HG02852 (cell line): ENCODE results near the gene PCDHGC4.

Experiments used
- ATAC-seq: cut with Tn5 transposase; IDR thresholded peaks from one replicate; pipeline ENCODE4 v1.9.1; 2021; ENCODE audit warnings: mild to moderate bottlenecking, moderate library complexity; ENCODE audit not compliant: unreplicated experiment

Gene PCDHGC4

DNA sequence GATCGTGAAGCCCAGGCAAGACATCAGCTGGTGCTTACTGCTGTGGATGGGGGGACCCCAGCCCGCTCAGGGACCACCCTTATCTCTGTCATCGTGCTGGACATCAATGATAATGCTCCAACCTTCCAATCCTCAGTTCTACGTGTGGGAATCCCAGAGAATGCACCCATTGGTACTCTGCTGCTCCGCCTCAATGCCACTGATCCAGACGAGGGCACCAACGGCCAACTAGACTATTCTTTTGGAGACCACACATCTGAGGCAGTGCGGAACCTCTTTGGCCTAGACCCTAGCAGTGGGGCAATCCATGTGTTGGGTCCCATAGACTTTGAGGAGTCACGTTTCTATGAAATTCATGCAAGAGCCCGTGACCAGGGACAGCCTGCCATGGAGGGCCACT, 5.0 kb downstream of the PCDHGC4 start:
- no peak for ATAC-seq

DNA sequence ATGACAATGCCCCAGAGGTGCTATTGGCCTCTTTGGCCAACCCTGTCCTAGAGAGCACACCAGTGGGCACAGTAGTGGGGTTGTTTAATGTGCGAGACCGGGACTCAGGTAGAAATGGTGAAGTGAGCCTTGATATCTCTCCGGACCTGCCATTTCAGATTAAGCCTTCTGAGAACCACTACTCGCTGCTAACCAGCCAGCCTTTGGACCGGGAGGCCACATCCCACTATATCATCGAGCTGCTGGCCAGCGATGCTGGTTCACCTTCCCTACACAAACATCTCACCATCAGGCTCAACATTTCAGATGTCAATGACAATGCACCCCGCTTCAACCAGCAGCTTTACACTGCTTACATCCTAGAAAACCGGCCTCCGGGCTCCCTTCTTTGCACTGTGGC, 5.4 kb downstream of the PCDHGC4 start:
- ATAC-seq, result no peak

DNA sequence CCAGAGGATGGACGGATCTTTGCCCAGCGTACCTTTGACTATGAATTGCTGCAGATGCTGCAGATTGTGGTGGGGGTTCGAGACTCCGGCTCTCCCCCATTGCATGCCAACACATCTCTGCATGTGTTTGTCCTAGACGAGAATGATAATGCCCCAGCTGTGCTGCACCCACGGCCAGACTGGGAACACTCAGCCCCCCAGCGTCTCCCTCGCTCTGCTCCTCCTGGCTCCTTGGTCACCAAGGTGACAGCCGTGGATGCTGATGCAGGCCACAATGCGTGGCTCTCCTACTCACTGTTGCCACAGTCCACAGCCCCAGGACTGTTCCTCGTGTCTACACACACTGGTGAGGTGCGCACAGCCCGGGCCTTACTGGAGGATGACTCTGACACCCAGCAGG, 5.9 kb downstream of the PCDHGC4 start:
- ATAC-seq, result no peak

DNA sequence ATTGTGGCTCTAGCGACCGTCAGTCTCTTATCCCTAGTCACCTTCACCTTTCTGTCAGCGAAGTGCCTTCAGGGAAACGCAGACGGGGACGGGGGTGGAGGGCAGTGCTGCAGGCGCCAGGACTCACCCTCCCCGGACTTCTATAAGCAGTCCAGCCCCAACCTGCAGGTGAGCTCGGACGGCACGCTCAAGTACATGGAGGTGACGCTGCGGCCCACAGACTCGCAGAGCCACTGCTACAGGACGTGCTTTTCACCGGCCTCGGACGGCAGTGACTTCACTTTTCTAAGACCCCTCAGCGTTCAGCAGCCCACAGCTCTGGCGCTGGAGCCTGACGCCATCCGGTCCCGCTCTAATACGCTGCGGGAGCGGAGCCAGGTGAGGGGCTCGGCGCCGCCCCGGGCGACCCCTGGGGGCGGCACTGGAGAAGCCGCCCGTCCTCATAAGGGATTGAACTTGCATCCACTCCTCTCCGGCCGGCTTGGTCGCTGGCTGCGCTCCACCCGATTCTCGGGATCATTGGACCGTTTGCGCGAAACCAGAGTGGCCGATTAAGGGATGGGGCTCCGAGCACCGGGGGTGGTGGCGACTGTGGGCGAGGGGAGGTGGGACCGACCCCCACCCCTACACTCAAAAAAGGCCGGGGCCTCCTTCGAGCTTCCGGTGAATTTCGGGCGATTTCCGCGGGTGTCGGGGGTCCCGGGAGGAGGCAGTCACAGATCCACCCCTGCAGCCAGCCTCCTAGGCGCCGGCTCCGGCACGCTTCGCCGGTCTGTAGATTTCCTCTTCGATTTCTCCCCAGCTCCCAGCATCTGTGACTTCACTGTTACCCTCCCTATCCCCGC, 6.7 kb downstream of the PCDHGC4 start:
- peak; percentile 20 for ATAC-seq

DNA sequence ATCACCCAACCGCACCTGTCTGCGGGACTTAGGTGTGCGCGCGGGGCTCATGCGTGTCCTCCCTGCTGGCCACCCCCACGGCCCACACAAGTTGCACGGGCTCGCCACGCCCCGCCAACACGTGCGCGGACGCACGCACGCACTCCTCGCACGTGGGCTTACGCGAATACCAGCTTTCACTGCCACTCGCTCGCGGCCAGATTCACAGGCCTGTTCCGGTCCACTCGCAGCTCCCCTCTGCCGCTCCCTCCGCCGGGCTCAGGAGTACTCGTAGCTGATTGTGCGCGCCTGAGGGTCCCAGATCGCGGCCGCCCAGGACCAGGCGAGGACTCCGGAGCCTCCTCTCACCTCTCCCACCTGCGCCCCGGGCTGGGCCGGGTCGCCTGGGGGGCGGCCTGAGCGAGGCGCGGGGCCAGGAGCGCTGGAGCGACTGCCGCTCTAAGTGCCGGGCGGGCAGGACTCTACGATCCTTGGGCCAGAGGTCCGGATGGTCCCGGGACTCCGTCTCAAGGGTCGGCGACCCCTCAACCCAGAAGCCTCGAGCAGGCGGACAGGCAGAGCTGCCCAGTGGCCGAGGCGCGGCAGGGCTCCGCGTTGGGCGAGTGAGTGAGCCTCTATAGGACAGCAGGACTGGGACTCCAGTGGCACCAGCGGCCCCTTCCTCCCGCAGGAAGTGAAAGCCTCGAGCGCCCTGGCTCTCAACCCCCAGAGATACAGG, 7.5 kb downstream of the PCDHGC4 start:
- peak; percentile 48 for ATAC-seq

DNA sequence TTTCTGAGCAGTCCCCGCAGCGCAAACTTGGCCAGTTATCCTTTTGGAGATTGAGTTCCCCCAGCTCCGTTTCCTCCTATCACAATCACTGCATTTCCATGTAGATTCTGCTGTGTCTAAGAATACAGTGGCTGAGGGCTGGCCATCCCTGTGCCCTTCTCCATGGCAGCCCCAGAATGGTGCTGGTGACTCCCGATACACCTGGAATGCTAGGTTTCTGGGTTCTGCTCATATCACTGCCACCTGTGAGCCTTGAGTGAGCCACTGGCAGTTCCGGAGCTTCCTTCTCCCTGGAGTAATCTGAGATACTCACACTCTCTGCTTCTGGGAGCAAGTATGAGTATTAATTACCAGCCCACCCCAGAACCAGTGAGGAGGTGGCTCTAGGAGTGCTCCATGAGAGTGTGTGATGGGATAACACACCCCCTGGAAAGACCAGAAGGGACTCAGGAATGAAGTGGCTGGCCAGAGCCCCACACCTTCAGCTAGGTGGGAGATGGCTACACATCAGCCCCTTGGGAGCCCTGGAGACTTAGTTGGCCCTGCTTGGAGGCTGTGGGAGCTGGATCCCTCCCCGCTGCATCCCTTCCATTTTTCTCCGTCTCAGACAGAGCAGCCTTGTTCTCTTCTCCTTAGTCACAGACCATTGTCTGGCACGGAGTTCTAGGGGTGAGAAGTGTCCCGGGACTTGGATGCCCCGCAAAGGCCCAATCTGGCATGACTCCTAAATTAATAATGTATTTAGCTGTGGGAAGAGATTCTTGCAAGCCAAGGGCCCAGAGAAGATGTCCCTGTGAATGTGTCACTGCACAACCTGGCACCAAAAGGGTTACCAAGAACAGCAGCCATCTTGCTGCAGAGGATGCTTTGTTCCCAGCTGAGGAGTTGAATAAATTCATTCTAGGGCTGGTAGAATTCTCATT, 8.9 kb downstream of the PCDHGC4 start:
- ATAC-seq, result no peak

DNA sequence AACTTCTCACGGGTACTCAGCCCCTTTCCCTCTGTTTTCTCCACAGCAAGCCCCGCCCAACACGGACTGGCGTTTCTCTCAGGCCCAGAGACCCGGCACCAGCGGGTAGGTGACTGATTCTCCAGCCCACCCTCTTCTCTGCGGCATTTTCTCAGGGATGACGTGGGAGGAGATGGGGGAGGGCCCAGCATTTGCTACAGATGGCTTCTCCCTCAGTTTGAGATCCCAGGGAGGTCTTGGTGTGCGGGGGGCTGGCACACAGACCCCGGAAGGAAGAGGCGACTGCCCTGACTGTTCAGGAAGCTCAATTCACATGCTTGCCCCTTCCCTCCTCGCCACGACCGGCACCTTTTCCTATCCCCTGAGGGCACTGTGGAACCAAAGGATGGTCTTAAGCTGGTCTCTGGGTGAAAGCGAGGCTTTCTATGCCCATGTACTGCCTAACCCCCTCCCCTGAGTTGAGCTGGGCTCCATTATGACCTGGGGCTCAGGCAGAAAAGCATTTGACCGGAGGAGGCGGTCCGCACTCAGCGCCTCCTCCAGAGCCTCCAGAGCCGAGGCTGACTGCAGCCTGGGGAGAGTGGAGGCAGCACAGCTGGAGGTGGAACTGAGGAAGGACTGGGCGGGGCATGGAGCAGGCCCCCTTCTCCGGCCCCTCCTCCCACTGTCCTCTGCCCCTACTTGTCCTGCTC, 10.1 kb downstream of the PCDHGC4 start:
- ATAC-seq, result no peak

DNA sequence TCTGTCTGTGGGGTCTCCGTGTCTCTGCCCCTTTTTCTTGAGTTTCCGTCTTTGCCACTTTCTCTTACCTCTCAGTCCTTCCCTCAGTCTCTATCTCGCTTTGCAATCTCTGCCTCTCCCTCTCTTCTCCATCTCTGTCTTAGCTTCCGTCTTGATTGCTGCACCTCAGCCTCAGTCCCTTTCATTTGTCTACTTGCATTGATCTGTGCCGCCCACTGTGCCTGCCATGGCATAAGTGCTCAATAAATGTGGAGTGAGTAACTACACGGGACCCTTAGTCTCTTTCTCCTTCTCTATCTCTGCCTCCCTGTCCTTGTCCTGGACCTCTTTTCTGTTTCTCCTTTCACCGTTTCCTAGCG, 10.6 kb downstream of the PCDHGC4 start:
- no peak for ATAC-seq

DNA sequence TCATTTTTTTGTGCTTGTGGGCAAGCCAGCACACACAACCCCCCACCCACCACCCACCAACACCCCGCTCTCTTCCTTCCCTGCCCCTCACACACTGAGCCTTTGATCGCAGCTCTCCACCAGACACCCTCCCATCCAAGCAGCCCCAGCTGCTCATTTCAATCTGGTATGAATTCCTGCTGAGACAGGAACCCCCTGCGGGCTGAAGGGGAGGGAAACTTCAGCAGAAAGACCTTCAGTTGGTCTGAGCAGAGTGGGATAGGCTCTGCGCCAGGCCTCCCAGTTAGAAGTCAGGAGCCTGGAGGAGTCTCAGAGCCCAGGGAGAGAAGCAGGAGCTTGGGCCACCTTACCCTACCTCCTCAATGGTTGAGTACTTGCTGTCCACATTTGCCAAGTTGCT, 11.2 kb downstream of the PCDHGC4 start:
- ATAC-seq, result no peak

DNA sequence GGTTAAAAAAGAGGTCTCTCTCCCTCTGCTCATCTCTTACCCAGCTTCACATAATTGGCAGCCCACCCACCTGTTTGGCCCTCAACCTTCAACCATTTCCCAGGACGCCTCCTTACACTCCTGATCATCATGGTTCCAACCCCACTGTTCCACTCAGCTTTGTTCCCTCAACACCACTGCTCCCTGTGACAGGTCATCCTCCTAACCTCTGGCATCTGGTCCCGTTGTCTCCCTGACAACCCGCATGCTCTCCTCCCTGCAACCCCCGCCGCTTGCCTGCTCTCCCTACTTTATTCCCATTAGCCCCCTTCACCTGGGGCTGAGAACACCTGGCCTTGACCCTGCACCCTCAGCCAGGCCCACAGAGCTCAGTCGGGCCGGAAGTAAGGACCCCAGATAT, 16.9 kb downstream of the PCDHGC4 start:
- no peak for ATAC-seq

DNA sequence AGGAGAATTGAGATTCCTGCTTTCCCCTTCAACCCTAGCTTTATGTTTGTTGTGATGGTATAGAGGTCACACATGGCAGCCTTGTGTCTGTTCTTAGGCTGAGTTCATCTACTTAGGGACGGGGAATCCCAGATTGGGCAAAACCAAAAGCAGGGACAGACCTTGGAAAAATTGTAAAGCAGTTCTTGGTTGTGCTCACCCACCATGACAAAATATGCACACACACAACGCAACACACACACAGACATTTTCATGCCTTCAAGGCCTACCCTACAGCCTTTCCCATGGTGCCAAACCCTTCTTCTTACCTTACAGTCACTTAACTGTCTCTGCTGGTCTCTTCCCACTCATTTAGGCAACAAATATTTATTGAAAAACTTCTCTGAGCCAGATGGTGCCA, 18.9 kb downstream of the PCDHGC4 start:
- no peak for ATAC-seq

DNA sequence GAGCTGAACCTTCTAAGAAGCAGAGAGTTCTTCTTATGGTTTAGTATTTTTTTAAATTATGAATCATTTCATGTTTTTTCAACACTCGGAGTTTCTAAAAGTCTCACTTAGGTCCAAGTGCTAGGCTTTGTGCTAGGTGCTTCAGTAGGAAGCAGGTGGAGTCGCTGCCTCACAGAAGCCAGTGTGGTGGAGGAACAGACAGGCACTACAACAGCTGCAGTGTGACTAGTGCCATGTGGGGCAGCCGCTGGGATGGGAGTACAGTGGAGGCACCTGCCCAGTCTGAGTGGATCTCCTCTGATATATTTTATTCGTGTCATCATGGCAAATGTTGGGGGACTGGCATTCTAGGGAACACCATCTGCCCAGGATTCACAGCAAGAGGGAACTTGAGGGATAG, 19.4 kb downstream of the PCDHGC4 start:
- ATAC-seq, result no peak

DNA sequence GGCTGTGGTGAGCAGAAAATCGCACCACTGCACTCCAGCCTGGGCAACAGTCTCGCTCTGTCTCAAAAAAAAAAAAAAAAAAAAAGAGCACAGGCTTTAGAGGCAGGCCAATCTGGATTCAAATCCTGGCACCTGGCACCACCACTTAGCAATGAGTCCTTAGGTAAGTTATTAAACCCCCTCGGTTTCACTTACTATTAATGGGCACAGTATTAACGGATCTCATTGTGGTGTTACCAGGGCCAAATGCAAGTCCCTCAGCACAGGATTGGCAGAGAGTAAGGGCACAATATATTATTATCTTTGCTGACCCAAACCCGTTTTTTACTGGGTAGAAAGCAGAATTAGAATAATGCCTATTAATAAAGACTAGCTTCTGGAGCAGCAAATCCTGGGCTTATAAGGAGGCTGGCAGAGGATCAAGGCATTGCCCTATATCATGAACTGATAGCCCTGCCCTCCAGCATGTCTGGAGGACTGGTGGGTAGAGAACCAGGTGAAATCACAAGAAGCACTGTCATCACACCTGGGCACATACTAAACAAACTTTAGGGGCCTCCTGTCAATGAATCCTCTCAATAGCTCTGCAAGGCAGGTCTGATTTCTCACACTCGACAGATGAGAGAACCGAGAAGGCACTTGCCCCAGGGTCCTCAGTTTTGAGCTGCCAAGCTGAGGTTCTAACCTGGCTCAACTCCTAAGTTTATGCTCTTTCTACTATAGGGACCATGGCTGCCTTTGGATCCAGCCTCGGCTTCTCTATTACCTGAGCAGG, 21.7 kb downstream of the PCDHGC4 start:
- ATAC-seq, result no peak

DNA sequence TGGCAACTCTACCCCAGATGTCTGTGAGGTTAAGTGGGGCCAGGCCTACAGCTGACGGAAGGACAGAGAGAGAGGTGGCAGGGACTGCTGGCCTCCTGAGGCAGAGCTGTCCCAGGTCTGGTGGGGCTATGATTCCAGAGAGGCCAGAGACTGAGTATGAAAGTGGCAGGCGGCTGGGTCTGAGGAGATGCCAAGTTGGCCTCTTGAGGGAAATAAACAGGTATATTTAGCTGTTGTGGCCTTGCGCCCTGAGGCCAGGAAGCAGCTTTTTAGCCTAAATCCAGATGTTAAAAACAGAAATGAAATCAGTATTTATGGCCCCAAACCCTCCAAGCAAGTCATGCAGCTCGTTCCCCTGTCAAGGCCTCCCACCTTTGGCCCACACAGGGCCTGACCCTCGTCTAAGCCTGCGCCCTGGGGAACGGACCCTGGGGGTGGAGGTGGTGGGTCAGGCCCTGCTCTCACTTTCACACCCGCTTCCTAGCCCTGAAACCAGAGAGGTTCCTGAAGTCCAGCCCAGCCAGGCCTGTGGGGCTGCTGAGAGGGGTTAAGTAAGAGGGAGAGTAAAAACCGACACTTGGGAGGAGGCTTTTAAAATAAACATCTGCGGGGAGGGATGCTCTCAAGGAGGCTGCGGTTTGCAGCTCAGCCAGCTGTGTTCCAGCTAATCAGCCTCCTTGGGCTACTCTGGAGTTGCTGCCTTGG, 22.7 kb downstream of the PCDHGC4 start:
- peak; percentile 46 for ATAC-seq

DNA sequence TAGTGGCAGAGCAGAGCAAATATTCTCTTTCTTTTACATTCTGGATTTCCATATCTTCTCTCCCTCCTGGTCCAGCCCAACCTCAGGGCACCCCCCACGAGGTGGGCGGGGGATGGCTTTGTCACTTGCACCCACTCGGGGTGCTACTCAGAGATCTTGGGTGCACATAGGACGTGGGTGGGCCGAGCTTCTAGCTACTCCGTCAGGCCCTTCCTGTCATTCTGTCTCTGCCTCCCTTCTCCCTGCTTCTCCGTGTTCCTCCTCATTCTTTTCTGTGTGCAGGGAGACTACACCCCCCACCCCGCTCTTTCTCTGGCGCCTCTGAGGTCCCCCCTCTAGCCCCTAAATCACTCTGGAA, 23.6 kb downstream of the PCDHGC4 start:
- no peak for ATAC-seq

DNA sequence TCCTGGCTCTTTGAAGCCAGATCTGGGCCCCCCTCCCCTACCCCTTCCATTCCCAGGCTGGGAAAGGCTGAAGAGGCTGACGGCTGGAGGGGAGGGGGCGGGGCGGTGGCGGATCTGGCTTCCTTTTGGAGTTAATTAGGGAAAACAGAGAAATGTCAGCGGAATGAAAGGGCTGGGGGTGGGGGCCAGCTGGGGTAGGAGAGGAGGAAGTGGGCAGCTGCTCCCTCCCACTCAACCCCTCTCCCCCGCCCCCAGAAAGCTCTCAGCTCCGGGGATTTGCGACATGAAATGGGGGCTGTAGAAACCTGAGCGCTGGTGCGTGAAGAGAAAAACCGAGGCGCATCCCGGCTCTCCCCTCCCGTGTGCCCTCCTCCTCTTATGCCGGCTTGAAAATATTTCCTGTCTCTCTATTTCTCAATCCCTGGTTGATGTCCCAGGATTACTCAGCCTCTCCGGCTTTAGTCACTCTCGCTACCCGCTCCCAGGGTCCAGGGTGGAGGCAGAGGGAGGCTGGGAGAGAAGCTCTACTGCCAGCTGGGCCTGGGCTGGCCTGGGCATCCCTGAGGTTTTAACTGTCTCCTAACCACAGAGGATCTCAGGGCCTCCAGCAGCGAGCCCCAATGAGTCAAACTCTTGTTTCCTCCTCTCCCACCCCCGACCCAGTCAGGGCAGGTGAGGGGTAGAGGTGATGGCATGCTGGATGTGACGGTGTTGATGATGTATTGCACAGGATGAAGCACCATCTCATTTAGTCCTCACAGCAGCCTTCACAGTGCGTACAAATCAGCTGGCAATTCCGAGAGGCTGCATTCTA, 24.2 kb downstream of the PCDHGC4 start:
- ATAC-seq, result no peak

DNA sequence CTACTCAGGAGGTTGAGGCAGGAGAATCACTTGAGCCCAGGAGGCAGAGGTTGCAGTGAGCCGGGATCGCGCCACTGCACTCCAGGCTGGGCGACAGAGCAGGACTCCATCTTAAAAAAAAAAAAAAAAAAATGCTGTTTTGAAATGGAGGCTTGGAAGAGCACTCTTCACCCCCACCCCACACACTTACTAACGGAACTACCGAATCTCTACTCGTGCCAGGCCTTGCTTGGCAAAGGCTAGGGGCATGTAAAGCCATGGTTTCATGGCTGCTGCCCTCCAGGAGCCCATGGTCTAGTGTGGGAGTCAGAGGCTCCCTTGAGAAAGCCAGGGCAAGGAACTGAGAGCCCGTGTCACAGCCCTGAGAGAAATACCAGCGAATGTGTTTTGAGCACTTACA, 25.3 kb downstream of the PCDHGC4 start:
- no peak for ATAC-seq

DNA sequence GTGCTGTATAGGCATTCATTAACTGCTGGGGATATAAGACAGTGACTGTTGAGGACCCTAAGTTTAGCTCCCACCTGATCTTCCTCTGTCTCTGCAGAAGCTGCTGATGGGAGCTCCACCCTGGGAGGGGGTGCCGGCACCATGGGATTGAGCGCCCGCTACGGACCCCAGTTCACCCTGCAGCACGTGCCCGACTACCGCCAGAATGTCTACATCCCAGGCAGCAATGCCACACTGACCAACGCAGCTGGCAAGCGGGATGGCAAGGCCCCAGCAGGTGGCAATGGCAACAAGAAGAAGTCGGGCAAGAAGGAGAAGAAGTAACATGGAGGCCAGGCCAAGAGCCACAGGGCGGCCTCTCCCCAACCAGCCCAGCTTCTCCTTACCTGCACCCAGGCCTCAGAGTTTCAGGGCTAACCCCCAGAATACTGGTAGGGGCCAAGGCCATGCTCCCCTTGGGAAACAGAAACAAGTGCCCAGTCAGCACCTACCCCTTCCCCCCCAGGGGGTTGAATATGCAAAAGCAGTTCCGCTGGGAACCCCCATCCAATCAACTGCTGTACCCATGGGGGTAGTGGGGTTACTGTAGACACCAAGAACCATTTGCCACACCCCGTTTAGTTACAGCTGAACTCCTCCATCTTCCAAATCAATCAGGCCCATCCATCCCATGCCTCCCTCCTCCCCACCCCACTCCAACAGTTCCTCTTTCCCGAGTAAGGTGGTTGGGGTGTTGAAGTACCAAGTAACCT, 26.2 kb downstream of the PCDHGC4 start:
- no peak for ATAC-seq
